IMR-90 (cell line): Measurements from ENCODE around the gene CCDC194. TPM values are rescaled to one million over a fixed set of nuclear protein-coding genes. Genes with fewer than 3 reads are reported as not detected.
"Not testable (repeated sequence)": the region's sequence is repeated elsewhere in the genome, so short reads cannot be mapped to it uniquely, and the experiment has no call there.

Experiments used
- ATAC-seq: fragments of 200-7000 bp; cut with Tn5 transposase; 2 replicates; pipeline ENCODE4 v1.9.1; 2020; ENCODE audit warnings: low read depth, mild to moderate bottlenecking, moderate library complexity
- BruUV-seq: library from RNA; stranded (reverse); fragments of 400-500 nt; replicated peaks from 2 replicates; lab custom pipeline; 2021; lab: Mats Ljungman, UMichigan
- CTCF ChIA-PET: fragments of 300-600 bp; formaldehyde crosslinking; extraction: SDS; loops from one replicate; lab custom pipeline; 2021; ENCODE audit warnings: antibody characterized with exemption; lab: Yijun Ruan, JAX
- POLR2A ChIA-PET: fragments of 300-600 bp; sonication (Branson Sonifier 250); formaldehyde crosslinking; loops from one replicate; lab custom pipeline; 2022; ENCODE audit warnings: antibody characterized with exemption; ENCODE audit not compliant: unreplicated experiment; lab: Charles Lee
- DNase-seq: peaks from one replicate; pipeline ENCODE4 v3.0.0; 2013
- H2AFZ ChIP-seq: replicated peaks from 2 replicates; pipeline ENCODE3; 2013; ENCODE audit warnings: low read length, mild to moderate bottlenecking; ENCODE audit not compliant: poor library complexity
- H2AK5ac ChIP-seq: 2 replicates; pipeline ENCODE4 v1.6.1; 2013; ENCODE audit warnings: low read depth, low read length, inconsistent platforms
- H2AK9ac ChIP-seq: replicated peaks from 2 replicates; pipeline ENCODE3; 2013; ENCODE audit warnings: mild to moderate bottlenecking, low read depth, low read length, moderate library complexity; ENCODE audit not compliant: poor library complexity
- H2BK120ac ChIP-seq: 2 replicates; pipeline ENCODE4 v1.6.1; 2013; ENCODE audit warnings: low read depth, low read length, inconsistent platforms
- H2BK15ac ChIP-seq: 3 replicates; pipeline ENCODE4 v1.6.1; 2013; ENCODE audit warnings: low read depth, low read length, inconsistent platforms
- H2BK20ac ChIP-seq: 2 replicates; pipeline ENCODE4 v1.6.1; 2013; ENCODE audit warnings: low read depth, mild to moderate bottlenecking, inconsistent platforms, low read length, moderate library complexity
- H2BK5ac ChIP-seq: 2 replicates; pipeline ENCODE4 v1.6.1; 2013; ENCODE audit warnings: mild to moderate bottlenecking, low read depth, low read length, inconsistent platforms; ENCODE audit not compliant: poor library complexity, severe bottlenecking
- H3K14ac ChIP-seq: replicated peaks from 2 replicates; pipeline ENCODE4 v1.6.1; 2013; ENCODE audit warnings: low read depth, low read length, inconsistent platforms
- H3K18ac ChIP-seq: 2 replicates; pipeline ENCODE4 v1.6.1; 2013; ENCODE audit warnings: low read depth, low read length, control low read depth
- H3K23ac ChIP-seq: 2 replicates; pipeline ENCODE4 v1.6.1; 2013; ENCODE audit warnings: low read depth, low read length, inconsistent platforms
- H3K27ac ChIP-seq: 2 replicates; pipeline ENCODE4 v1.5.1; 2013; ENCODE audit warnings: mild to moderate bottlenecking, control low read depth, low read length; ENCODE audit not compliant: insufficient read depth
- H3K27me3 ChIP-seq: 2 replicates; pipeline ENCODE4 v1.6.1; 2013; ENCODE audit warnings: low read length; ENCODE audit not compliant: control insufficient read depth, insufficient read depth
- H3K36me3 ChIP-seq: 2 replicates; pipeline ENCODE4 v1.6.1; 2013; ENCODE audit warnings: low read length, mixed read lengths; ENCODE audit not compliant: control insufficient read depth, insufficient read depth
- H3K4ac ChIP-seq: 2 replicates; pipeline ENCODE4 v1.6.1; 2013; ENCODE audit warnings: low read depth, low read length, inconsistent platforms
- H3K4me1 ChIP-seq: 2 replicates; pipeline ENCODE4 v1.6.1; 2013; ENCODE audit warnings: low read length, mixed read lengths; ENCODE audit not compliant: control insufficient read depth, insufficient read depth
- H3K4me2 ChIP-seq: 2 replicates; pipeline ENCODE4 v1.6.1; 2013; ENCODE audit warnings: low read depth, mild to moderate bottlenecking, control low read depth, low read length, moderate library complexity
- H3K4me3 ChIP-seq: 2 replicates; pipeline ENCODE4 v1.5.1; 2013; ENCODE audit warnings: low read depth, mild to moderate bottlenecking, control low read depth, low read length, moderate library complexity; ENCODE audit not compliant: insufficient read depth
- H3K56ac ChIP-seq: 2 replicates; pipeline ENCODE4 v1.6.1; 2013; ENCODE audit warnings: low read length, inconsistent platforms; ENCODE audit not compliant: insufficient read depth; ENCODE audit errors: extremely low read depth
- H3K79me1 ChIP-seq, 2 experiments: 2 replicates each; pipeline ENCODE4 v1.6.1; 2013; ENCODE audit warnings: low read length in 2 of 2, inconsistent platforms in 1 of 2, low read depth in 1 of 2
- H3K9ac ChIP-seq: 2 replicates; pipeline ENCODE4 v1.6.1; 2013; ENCODE audit warnings: low read depth, low read length, control low read depth
- H3K9me1 ChIP-seq: 2 replicates; pipeline ENCODE4 v1.6.1; 2013; ENCODE audit warnings: low read length, inconsistent platforms; ENCODE audit not compliant: insufficient read depth
- H3K9me3 ChIP-seq: 2 replicates; pipeline ENCODE4 v1.6.1; 2013; ENCODE audit warnings: low read length; ENCODE audit not compliant: control insufficient read depth, insufficient read depth
- H4K20me1 ChIP-seq: 2 replicates; pipeline ENCODE4 v1.6.1; 2013; ENCODE audit warnings: low read length, inconsistent platforms; ENCODE audit not compliant: insufficient read depth
- H4K5ac ChIP-seq: 2 replicates; pipeline ENCODE4 v1.6.1; 2013; ENCODE audit warnings: mild to moderate bottlenecking, low read depth, low read length, control low read depth
- H4K8ac ChIP-seq, 2 experiments: 2 replicates each; pipeline ENCODE4 v1.6.1; 2013; ENCODE audit warnings: low read depth in 2 of 2, low read length in 2 of 2, control low read depth in 1 of 2, inconsistent platforms in 1 of 2
- H4K91ac ChIP-seq: 2 replicates; pipeline ENCODE4 v1.6.1; 2013; ENCODE audit warnings: low read depth, low read length, inconsistent platforms; ENCODE audit not compliant: insufficient read depth
- WGBS, 2 experiments: methylation state at CpG; one replicate each; pipeline versions ENCODE4 v1.1.5 to v1.1.7; 2013; ENCODE audit warnings: missing lambda C conversion rate in 2 of 2; ENCODE audit not compliant: insufficient read length in 1 of 2; ENCODE audit errors: extremely low coverage in 2 of 2; 5-methylcytosine and 5-hydroxymethylcytosine counted together
- dilution Hi-C: fragments of 300-500 bp; cut with HindIII; formaldehyde crosslinking; loops from one replicate; pipeline ENCODE4 v1.14.3; 2018; ENCODE audit warnings: low sequenced_read_pairs; ENCODE audit not compliant: unreplicated experiment
- in situ Hi-C: fragments of 300-500 bp; cut with MboI; formaldehyde crosslinking; loops from 3 replicates; pipeline ENCODE4 v1.14.3; 2019; ENCODE audit warnings: low sequenced_read_pairs, inconsistent platforms, mixed read lengths
- intact Hi-C: fragments of 100-400 bp; cut with micrococcal nuclease; formaldehyde crosslinking; loops from 2 replicates; pipeline ENCODE4 v1.10.0; 2022
- polyA plus RNA-seq, 3 experiments: library from polyadenylated mRNA; depleted of rRNA; stranded (reverse); fragments of >200 nt; gene quantifications; 2 replicates each; pipeline ENCODE4 v1.2.3, GENCODE V29; 2012; ENCODE audit warnings: low replicate concordance in 1 of 3
- total RNA-seq: library from RNA; depleted of rRNA; stranded (reverse); fragments of >200 nt; gene quantifications from 2 replicates; pipeline ENCODE4 v1.2.3, GENCODE V29; 2012

The CCDC194 gene
- total and polyA plus RNA-seq, 2 of the 4 experiments (the other 2 are of a cell fraction) = not detected

GRCh38 chr19:17363852-17364605 is 30.0 kb downstream of the CCDC194 start:
- H3K4ac ChIP-seq, H4K8ac ChIP-seq, H4K5ac ChIP-seq, H2AK5ac ChIP-seq, H3K27ac ChIP-seq, H3K79me1 ChIP-seq, H2BK20ac ChIP-seq, H3K4me2 ChIP-seq, H2BK5ac ChIP-seq, H2AFZ ChIP-seq, H3K23ac ChIP-seq, H2BK120ac ChIP-seq, H2AK9ac ChIP-seq, ATAC-seq, H4K20me1 ChIP-seq, H3K36me3 ChIP-seq, H3K9me3 ChIP-seq, dilution Hi-C loops, BruUV-seq, DNase-seq, H3K9ac ChIP-seq, H3K9me1 ChIP-seq, H3K4me3 ChIP-seq, CTCF ChIA-PET, H3K4me1 ChIP-seq, H3K14ac ChIP-seq, H4K91ac ChIP-seq, H2BK15ac ChIP-seq, H3K18ac ChIP-seq, in situ Hi-C loops, intact Hi-C loops, POLR2A ChIA-PET, H3K56ac ChIP-seq: not testable (repeated sequence)
- WGBS, 2 experiments = no CpG with 5 or more reads among the region's 20 CpGs
- H3K27me3 ChIP-seq = peaks cover 11% of the 10 kb centered on the region
